Forelimb muscle (tissue), 1 donor: ENCODE results near the gene ST8SIA4. TPM values are rescaled to one million over a fixed set of nuclear protein-coding genes. Genes with fewer than 3 reads are reported as not detected.
"Not testable (repeated sequence)": the region's sequence is repeated elsewhere in the genome, so short reads cannot be mapped to it uniquely, and the experiment has no call there.

Experiments
- DNase-seq: peaks from one replicate; pipeline ENCODE4 v3.0.0-alpha.2; 2013; ENCODE audit warnings: low read depth
- polyA plus RNA-seq: library from polyadenylated mRNA; unstranded; fragments of 120-200 nt; gene quantifications from one replicate; pipeline ENCODE4 v1.2.1, GENCODE V29; 2013; ENCODE audit not compliant: insufficient read length

Gene ST8SIA4
- polyA plus RNA-seq, 1 donor = 4.6 TPM

- DNase-seq = no peak
Measured at GRCh38 chr5:100828071-100828897, 74.8 kb downstream of the ST8SIA4 start.

GRCh38 chr5:100827481-100827889, 75.6 kb downstream of the ST8SIA4 start:
- no peak for DNase-seq

- DNase-seq = no peak
Measured at GRCh38 chr5:100826133-100826532, 76.9 kb downstream of the ST8SIA4 start.

GRCh38 chr5:100824635-100825034, 78.4 kb downstream of the ST8SIA4 start:
- DNase-seq = no peak

GRCh38 chr5:100823812-100824211, 79.3 kb downstream of the ST8SIA4 start:
- no peak for DNase-seq

GRCh38 chr5:100821751-100822150, 81.3 kb downstream of the ST8SIA4 start:
- no peak for DNase-seq

GRCh38 chr5:100818340-100818739, 84.7 kb downstream of the ST8SIA4 start:
- DNase-seq = no peak

- DNase-seq = peak; percentile 29
Measured at GRCh38 chr5:100803397-100803796, 99.7 kb downstream of the ST8SIA4 start.

- DNase-seq = no peak
Measured at GRCh38 chr5:100802208-100802607, 100.9 kb downstream of the ST8SIA4 start.

GRCh38 chr5:100800562-100800961, 102.5 kb downstream of the ST8SIA4 start:
- DNase-seq = no peak

- no peak for DNase-seq
Measured at GRCh38 chr5:100799166-100799565, 103.9 kb downstream of the ST8SIA4 start.

- no peak for DNase-seq
Measured at GRCh38 chr5:100797861-100798260, 105.2 kb downstream of the ST8SIA4 start.

GRCh38 chr5:100796851-100797250, 106.2 kb downstream of the ST8SIA4 start:
- DNase-seq = no peak

GRCh38 chr5:100794844-100795243, 108.2 kb downstream of the ST8SIA4 start:
- DNase-seq = no peak

GRCh38 chr5:100794218-100794617, 108.9 kb downstream of the ST8SIA4 start:
- DNase-seq = no peak

GRCh38 chr5:100792781-100793180, 110.3 kb downstream of the ST8SIA4 start:
- DNase-seq = no peak

- DNase-seq = no peak
Measured at GRCh38 chr5:100791391-100791790, 111.7 kb downstream of the ST8SIA4 start.

GRCh38 chr5:100790951-100791350, 112.1 kb downstream of the ST8SIA4 start:
- no peak for DNase-seq

- DNase-seq = no peak
Measured at GRCh38 chr5:100790170-100790665, 112.9 kb downstream of the ST8SIA4 start.

GRCh38 chr5:100789694-100790093, 113.4 kb downstream of the ST8SIA4 start:
- DNase-seq = no peak

GRCh38 chr5:100788417-100788816, 114.7 kb downstream of the ST8SIA4 start:
- DNase-seq = no peak

GRCh38 chr5:100787648-100788047, 115.4 kb downstream of the ST8SIA4 start:
- DNase-seq = no peak

GRCh38 chr5:100785536-100785935, 117.5 kb downstream of the ST8SIA4 start:
- DNase-seq = not testable (repeated sequence)
